Left ventricle myocardium superior (tissue), 1 donor: ENCODE measurements around the gene TOE1. TPM values are rescaled to one million over a fixed set of nuclear protein-coding genes. Genes with fewer than 3 reads are reported as not detected.
A peak's percentile ranks its signal among the peaks of the same experiment; 100 is the strongest.
"Not testable (repeated sequence)": the region's sequence is repeated elsewhere in the genome, so short reads cannot be mapped to it uniquely, and the experiment has no call there.

Experiments
- ATAC-seq: fragments of 200-7000 bp; cut with Tn5 transposase; one replicate; pipeline ENCODE4 v1.9.1; 2020; ENCODE audit warnings: mild to moderate bottlenecking, moderate library complexity
- DNase-seq: peaks from one replicate; pipeline ENCODE4 v3.0.0-alpha.2; 2020
- intact Hi-C: fragments of 100-400 bp; cut with micrococcal nuclease; formaldehyde crosslinking; loops from one replicate; pipeline ENCODE4 v1.11.0; 2022
- total RNA-seq: library from RNA; stranded (reverse); fragmentation: NEBNext Ultra II Directional; extraction: Animal tissue kit (Norgen Biotek cat#: 25700); gene quantifications from one replicate; pipeline ENCODE4 v1.2.1, GENCODE V29; 2021
- donor health status: DM: no; HTN: yes; CAD: no; lungs with severe emphysema.

The TOE1 gene
- total RNA-seq, 1 donor from 2014 or later = 3.5 TPM

DNA sequence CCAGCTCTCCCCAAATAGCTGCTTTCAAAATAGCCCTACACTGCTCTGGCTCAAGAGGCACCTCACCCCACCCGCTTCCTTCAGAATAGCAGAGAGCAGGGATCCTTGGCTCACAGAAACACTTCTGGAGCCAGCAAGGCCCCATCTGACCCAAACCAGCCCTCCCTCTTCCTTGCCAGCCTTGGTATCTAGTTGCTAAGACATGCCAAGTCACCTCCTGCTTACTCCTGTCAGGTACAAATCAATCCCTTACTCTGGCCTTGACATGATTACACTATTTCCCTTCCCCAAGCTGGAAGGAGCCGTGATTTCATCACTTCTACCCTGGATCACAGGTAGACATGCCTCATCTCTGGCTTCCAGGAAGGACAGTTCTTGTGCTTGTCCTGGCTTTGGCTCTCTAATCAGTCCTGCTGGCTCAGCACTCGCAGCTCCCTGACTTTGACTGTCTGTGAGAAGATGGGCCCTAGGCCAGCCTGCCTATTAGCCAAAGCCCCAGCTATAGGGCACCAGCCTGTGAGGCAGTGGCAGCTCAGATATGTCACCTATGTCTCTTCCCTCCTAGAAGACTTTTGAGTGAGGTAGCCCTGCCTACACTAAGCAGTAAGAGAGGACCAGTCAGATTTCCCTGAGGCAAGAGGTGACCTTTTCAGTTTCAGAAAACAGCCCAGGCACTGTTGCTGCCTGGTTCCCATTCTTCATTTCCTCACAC is 9.2 kb downstream of the TOE1 start:
- intact Hi-C loops = no loop called here

DNA sequence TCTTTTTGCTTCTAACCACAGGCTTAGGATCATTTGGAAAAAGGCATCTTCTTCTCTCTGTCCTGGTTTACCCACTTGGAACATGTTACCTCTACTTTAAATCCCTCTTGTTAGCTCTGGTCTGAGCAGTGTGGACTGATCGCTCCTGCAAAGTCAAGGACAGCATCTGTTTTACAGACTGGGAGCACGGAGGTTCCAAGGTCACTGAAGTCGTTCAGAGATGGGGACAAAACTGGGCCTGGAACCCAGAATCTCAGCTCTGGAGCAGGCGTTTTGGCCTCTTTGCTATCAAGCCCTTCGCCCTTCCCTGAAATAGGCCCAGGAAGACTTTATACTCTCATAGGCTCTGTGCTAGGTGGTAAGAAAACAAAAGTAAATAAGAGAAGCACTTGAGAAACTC is 11.5 kb downstream of the TOE1 start:
- intact Hi-C loops = no loop called here
- ATAC-seq (no peak), DNase-seq (no peak)

More for the DNA sequence above, 9.2 kb downstream of the TOE1 start:
- DNase-seq = peak; percentile 61
- peak; percentile 84 for ATAC-seq

GRCh38 chr1:45353685-45354084 is 13.7 kb downstream of the TOE1 start:
- intact Hi-C loops = no loop called here
- DNase-seq (no peak), ATAC-seq (no peak)

- ATAC-seq (no peak), DNase-seq (no peak)
- intact Hi-C loops = no loop called here
These were observed 14.9 kb downstream of the TOE1 start for GRCh38 chr1:45354838-45355237.

- DNase-seq (no peak), ATAC-seq (no peak)
- intact Hi-C loops = no loop called here
These were observed 15.7 kb downstream of the TOE1 start for GRCh38 chr1:45355683-45356082.

- ATAC-seq (no peak), DNase-seq (no peak)
- intact Hi-C loops = no loop called here
These were observed 16.2 kb downstream of the TOE1 start for GRCh38 chr1:45356186-45356585.

DNA sequence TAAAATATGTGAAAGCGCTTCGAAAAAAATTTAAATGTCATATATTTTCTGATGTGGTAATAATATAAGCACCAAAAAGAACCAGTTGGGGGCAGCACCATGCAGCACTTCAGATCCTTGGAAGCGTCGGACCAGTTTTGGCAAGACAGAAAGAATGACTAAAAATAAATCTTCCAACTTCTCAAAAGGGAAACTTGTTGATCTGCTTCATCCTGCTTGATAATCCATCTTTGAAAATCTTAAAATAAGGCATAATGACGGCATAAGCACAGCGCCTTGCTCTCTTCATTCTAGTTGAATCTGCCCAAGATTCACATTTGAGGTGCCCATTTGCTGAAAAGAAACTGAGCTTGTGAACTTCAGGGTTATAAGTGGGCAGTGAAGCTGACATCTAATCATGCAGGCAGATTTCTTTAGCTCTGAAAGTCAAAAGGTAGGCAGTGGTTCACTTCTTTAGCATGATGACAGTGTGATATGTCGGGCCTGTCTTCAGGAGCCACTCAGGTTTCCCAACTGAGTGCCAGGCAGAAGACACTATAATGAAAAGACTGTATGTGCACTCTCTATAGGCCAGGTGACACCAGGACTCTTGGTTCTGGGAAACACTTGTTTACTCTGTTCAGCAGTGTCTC is 20.0 kb downstream of the TOE1 start:
- DNase-seq (peak; percentile 66), ATAC-seq (peak; percentile 88)
- intact Hi-C loops = loop anchor here (5.0 kb wide), 1 partner anchor 132 kb away; the partner anchor contains the start of gene TESK2

- peak; percentile 86 for ATAC-seq
- intact Hi-C loops = loop anchor here (5.0 kb wide), 1 partner anchor 131 kb away; the partner anchor contains the start of gene TESK2
- not testable (repeated sequence) for DNase-seq
These were observed 21.0 kb downstream of the TOE1 start for GRCh38 chr1:45360981-45361380.

GRCh38 chr1:45364294-45364693 is 24.3 kb downstream of the TOE1 start:
- intact Hi-C loops = loop anchor here (5.0 kb wide), 1 partner anchor 128 kb away; the partner anchor contains the start of gene TESK2
- ATAC-seq (no peak), DNase-seq (no peak)

- DNase-seq (no peak), ATAC-seq (no peak)
- intact Hi-C loops = no loop called here
These were observed 25.1 kb downstream of the TOE1 start for GRCh38 chr1:45365051-45365450.

DNA sequence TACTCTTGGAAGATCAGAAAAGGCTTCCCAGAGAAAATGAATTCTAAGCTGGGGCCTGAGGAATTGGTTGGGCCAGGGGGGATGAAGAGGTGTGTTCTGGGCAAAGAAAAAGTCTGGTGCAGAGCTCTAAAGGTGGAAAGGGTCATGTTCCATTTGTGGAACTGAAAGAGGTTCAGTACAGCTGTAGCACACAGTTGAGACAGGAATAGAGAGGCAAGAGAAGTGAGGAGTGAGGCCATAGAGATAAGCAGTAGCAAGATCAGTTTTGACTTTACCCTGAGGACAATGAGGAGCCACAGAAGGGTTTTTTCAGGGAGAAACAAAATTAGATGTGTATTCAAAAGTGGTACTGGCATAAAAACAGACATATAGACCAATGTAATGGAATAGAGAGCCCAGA is 30.6 kb downstream of the TOE1 start:
- intact Hi-C loops = no loop called here
- no peak for DNase-seq

DNA sequence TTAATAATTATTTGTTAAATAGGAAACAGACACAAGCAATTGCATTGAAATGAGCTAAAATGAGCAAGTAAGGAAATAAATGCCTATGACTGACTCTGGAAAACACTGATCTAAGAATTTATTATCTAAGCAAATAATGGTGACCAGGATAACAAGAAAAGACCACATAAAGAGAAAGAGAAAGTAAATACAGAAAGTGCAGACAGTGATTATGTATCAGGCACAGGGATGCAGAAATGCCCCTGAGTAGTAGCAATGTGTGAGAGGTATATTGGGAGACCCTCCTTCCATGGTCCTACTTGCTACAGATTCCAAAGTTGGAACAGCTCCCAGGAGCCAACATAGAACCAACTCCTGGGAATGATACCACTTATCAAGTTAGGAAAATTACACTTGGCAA is 33.6 kb downstream of the TOE1 start:
- ATAC-seq (no peak), DNase-seq (no peak)
- intact Hi-C loops = no loop called here

More for the DNA sequence above, 30.6 kb downstream of the TOE1 start:
- ATAC-seq = peak; percentile 53

GRCh38 chr1:45375104-45376090 is 35.4 kb downstream of the TOE1 start:
- ATAC-seq (no peak), DNase-seq (no peak)
- intact Hi-C loops = no loop called here

DNA sequence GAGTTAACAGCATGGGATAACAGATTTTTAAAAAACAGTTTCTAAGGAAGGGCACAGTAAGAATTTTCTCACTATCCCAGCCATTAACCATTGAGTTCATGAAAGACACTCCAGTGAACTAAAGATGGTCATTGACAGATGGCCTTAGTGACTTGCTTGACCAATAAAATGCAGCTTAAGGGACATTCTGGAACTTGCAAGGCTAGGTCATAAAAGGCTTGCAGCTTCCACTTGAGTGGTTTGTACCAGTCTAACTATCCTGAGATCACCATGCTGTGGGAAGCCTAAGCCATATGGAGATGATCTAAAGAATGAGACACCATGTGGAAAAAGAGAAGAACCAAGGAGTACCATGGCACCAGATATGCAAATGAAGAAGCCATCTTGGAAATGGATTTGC is 38.2 kb downstream of the TOE1 start:
- intact Hi-C loops = no loop called here
- DNase-seq (no peak), ATAC-seq (no peak)

GRCh38 chr1:45379524-45379923 is 39.6 kb downstream of the TOE1 start:
- intact Hi-C loops = no loop called here
- ATAC-seq (no peak), DNase-seq (no peak)

- DNase-seq (no peak), ATAC-seq (no peak)
- intact Hi-C loops = no loop called here
These were observed 40.2 kb downstream of the TOE1 start for GRCh38 chr1:45380125-45380524.

DNA sequence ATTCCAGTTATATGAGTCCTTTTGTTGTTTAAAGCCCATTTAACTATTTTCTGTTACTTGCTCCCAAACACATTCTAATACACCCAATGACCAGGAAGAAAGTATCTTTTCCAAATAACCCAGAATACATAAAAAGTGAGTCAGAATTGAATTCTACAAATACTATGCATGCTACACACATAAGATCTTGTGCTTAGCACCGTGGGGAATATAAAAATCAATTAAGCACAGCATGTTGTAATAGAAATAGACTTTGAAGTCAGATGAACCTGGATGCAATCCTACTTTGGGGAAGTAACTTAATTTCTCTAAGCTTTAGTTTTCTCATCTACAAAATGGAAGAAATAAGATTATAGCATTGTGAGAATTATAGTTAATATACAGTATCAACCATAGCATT is 40.8 kb downstream of the TOE1 start:
- ATAC-seq (no peak), DNase-seq (no peak)
- intact Hi-C loops = no loop called here

DNA sequence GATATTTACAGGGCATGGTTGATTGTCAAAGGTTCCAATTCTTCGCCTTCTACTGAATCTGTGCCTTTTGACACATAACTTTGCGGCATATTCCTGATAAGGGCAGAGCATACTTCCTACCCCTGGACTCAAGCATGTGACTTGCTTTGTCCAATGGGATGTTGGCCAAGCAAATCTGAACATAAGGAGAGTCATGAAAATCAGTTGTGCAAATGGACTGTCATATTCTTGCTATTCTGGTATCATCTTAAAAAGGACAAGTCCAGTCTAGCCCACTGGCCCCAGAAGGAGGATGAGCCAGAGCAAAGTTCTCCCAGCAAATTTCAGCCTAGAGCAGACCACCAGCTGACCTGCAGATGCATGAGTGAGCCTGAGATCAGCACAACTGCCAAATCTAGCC is 41.3 kb downstream of the TOE1 start:
- intact Hi-C loops = no loop called here
- DNase-seq = no peak

GRCh38 chr1:45383191-45383590 is 43.2 kb downstream of the TOE1 start:
- no peak for ATAC-seq
- no peak for DNase-seq
- intact Hi-C loops = no loop called here

More for the DNA sequence above, 41.3 kb downstream of the TOE1 start:
- no peak for ATAC-seq

- intact Hi-C loops, DNase-seq, ATAC-seq: not testable (repeated sequence)
These were observed 44.2 kb downstream of the TOE1 start for GRCh38 chr1:45384213-45384612.
